IPS-NIHi7 (cell line): Measurements from ENCODE around the gene INHBE.
A peak's percentile ranks its signal among the peaks of the same experiment; 100 is the strongest.
"Not testable (repeated sequence)": the region's sequence is repeated elsewhere in the genome, so short reads cannot be mapped to it uniquely, and the experiment has no call there.

Source experiments
- DNase-seq: peaks from one replicate; pipeline ENCODE4 v3.0.0; 2012; ENCODE audit warnings: mixed read lengths; ENCODE audit errors: extremely low spot score

The INHBE gene

GRCh38 chr12:57497223-57498131 lies 42.4 kb downstream of the INHBE start:
- DNase-seq = no peak

- peak; percentile 54 for DNase-seq
Measured at GRCh38 chr12:57498132-57498502, 43.0 kb downstream of the INHBE start.

GRCh38 chr12:57498571-57498970 lies 43.5 kb downstream of the INHBE start:
- no peak for DNase-seq

GRCh38 chr12:57500213-57500612 lies 45.1 kb downstream of the INHBE start:
- no peak for DNase-seq

- DNase-seq = not testable (repeated sequence)
Measured at GRCh38 chr12:57502311-57502969, 47.3 kb downstream of the INHBE start.

- not testable (repeated sequence) for DNase-seq
Measured at GRCh38 chr12:57506541-57506940, 51.4 kb downstream of the INHBE start.
